ENCODE results near the gene MED29.

MED29 gene

GRCh38 chr19:39397360-39398296 is 6.5 kb downstream of the MED29 start:
- H3K27me3 ChIP-seq, result no peaks in the 10 kb centered on the region
- H4K20me1 ChIP-seq, result no peaks in the 10 kb centered on the region
- H3K4me3 ChIP-seq, result no peak overlapping the region
- no peak for TF ChIP-seq Cebpa-rat (IDR thresholded peaks at IDR 0.05)
- peak overlapping the region; percentile 78 for H3K27ac ChIP-seq
- H3K36me3 ChIP-seq, result peaks cover 60% of the 10 kb centered on the region
- H3K9me3 ChIP-seq, result no peaks in the 10 kb centered on the region
- peaks cover 53% of the 10 kb centered on the region for H3K4me1 ChIP-seq
- peak overlapping the region; percentile 26; the same call in 1 of the 2 replicates for H3K9ac ChIP-seq
- peak overlapping the region; percentile 65 for H3K4me2 ChIP-seq

- no peaks in the 10 kb centered on the region for H4K20me1 ChIP-seq
- H3K9me3 ChIP-seq, result no peaks in the 10 kb centered on the region
- peaks cover 55% of the 10 kb centered on the region for H3K36me3 ChIP-seq
- no peaks in the 10 kb centered on the region for H3K27me3 ChIP-seq
- peaks cover 54% of the 10 kb centered on the region for H3K4me1 ChIP-seq
- H3K4me2 ChIP-seq, result peak overlapping the region; percentile 65
- peak; percentile 46; the same call in 1 of the 2 replicates for TF ChIP-seq Cebpa-rat (IDR thresholded peaks at IDR 0.05)
- peak overlapping the region; percentile 26; the same call in 1 of the 2 replicates for H3K9ac ChIP-seq
- H3K4me3 ChIP-seq, result no peak overlapping the region
- H3K27ac ChIP-seq, result peak overlapping the region; percentile 78
These were observed 7.2 kb downstream of the MED29 start for GRCh38 chr19:39398297-39398864.

- H3K9me3 ChIP-seq, result no peaks in the 10 kb centered on the region
- no peak overlapping the region for H3K4me3 ChIP-seq
- H3K4me2 ChIP-seq, result peak overlapping the region; percentile 85
- H3K9ac ChIP-seq, result no peak overlapping the region
- H3K27ac ChIP-seq, result no peak overlapping the region
- H3K36me3 ChIP-seq, result peaks cover 43% of the 10 kb centered on the region
- H3K27me3 ChIP-seq, result no peaks in the 10 kb centered on the region
- no peak for TF ChIP-seq Cebpa-rat (IDR thresholded peaks at IDR 0.05)
- H4K20me1 ChIP-seq, result no peaks in the 10 kb centered on the region
- peaks cover 66% of the 10 kb centered on the region for H3K4me1 ChIP-seq
These were observed 8.5 kb downstream of the MED29 start for GRCh38 chr19:39399668-39400050.

- Histone ChIP-seq H3K9me3 (no peaks in the 10 kb centered on the region), H3K4me3 (no peak overlapping the region), H3K4me1 (peaks cover 70% of the 10 kb centered on the region), H3K27ac (no peak overlapping the region), H4K20me1 (no peaks in the 10 kb centered on the region), H3K9ac (no peak overlapping the region), H3K27me3 (no peaks in the 10 kb centered on the region), H3K4me2 (peak overlapping the region; percentile 85), H3K36me3 (peaks cover 39% of the 10 kb centered on the region)
- TF ChIP-seq Cebpa-rat (IDR thresholded peaks at IDR 0.05), result no peak
These were observed 8.9 kb downstream of the MED29 start for GRCh38 chr19:39400061-39400460.

- H3K9me3 ChIP-seq, result no peaks in the 10 kb centered on the region
- H3K4me3 ChIP-seq, result 0 out of 2 replicates have a peak overlapping the region, but pooled peaks have one; percentile 62
- peak overlapping the region; percentile 85 for H3K4me2 ChIP-seq
- no peaks in the 10 kb centered on the region for H3K27me3 ChIP-seq
- peaks cover 29% of the 10 kb centered on the region for H3K36me3 ChIP-seq
- H3K4me1 ChIP-seq, result peaks cover 81% of the 10 kb centered on the region
- H4K20me1 ChIP-seq, result no peaks in the 10 kb centered on the region
- TF ChIP-seq Cebpa-rat (IDR thresholded peaks at IDR 0.05), result no peak
- peak overlapping the region; percentile 100 for H3K27ac ChIP-seq
- peak overlapping the region; percentile 96 for H3K9ac ChIP-seq
These were observed 9.9 kb downstream of the MED29 start for GRCh38 chr19:39401070-39401548.

GRCh38 chr19:39401549-39402345 is 10.6 kb downstream of the MED29 start:
- Histone ChIP-seq H3K4me3 (peak overlapping the region; percentile 62), H3K27ac (peak overlapping the region; percentile 100), H4K20me1 (peaks cover under 1% of the 10 kb centered on the region; the same call in 1 of the 2 replicates), H3K9ac (peak overlapping the region; percentile 96), H3K4me2 (peak overlapping the region; percentile 85), H3K4me1 (peaks cover 83% of the 10 kb centered on the region), H3K27me3 (no peaks in the 10 kb centered on the region), H3K36me3 (peaks cover 24% of the 10 kb centered on the region), H3K9me3 (no peaks in the 10 kb centered on the region)
- TF ChIP-seq Cebpa-rat (IDR thresholded peaks at IDR 0.05), result no peak

GRCh38 chr19:39402346-39403300 is 11.4 kb downstream of the MED29 start:
- peak overlapping the region; percentile 96 for H3K9ac ChIP-seq
- peaks cover 17% of the 10 kb centered on the region for H3K36me3 ChIP-seq
- H3K27ac ChIP-seq, result peak overlapping the region; percentile 100
- TF ChIP-seq Cebpa-rat (IDR thresholded peaks at IDR 0.05), result no peak
- H3K9me3 ChIP-seq, result no peaks in the 10 kb centered on the region
- no peaks in the 10 kb centered on the region for H3K27me3 ChIP-seq
- peaks cover 76% of the 10 kb centered on the region for H3K4me1 ChIP-seq
- peak overlapping the region; percentile 85 for H3K4me2 ChIP-seq
- H3K4me3 ChIP-seq, result peak overlapping the region; percentile 62
- H4K20me1 ChIP-seq, result peaks cover 9% of the 10 kb centered on the region

GRCh38 chr19:39403331-39404312 is 12.4 kb downstream of the MED29 start:
- H3K4me2 ChIP-seq, result peak overlapping the region; percentile 85

More at GRCh38 chr19:39403331-39404312, 12.4 kb downstream of the MED29 start:
- H3K4me1 ChIP-seq, result peaks cover 72% of the 10 kb centered on the region
- H3K27me3 ChIP-seq, result no peaks in the 10 kb centered on the region
- H3K9me3 ChIP-seq, result no peaks in the 10 kb centered on the region
- peak overlapping the region; percentile 100 for H3K27ac ChIP-seq
- H3K9ac ChIP-seq, result peak overlapping the region; percentile 96
- TF ChIP-seq Cebpa-rat (IDR thresholded peaks at IDR 0.05), result no peak
- peaks cover 21% of the 10 kb centered on the region for H3K36me3 ChIP-seq
- peaks cover 19% of the 10 kb centered on the region for H4K20me1 ChIP-seq
- H3K4me3 ChIP-seq, result peak overlapping the region; percentile 62
